HEK293T (cell line): ENCODE data around the gene WDR90.
"Not testable (repeated sequence)": the region's sequence is repeated elsewhere in the genome, so short reads cannot be mapped to it uniquely, and the experiment has no call there.

ENCODE experiments used
- ARNT ChIP-seq: fragments of 450-650 bp; IDR thresholded peaks from 2 replicates; pipeline ENCODE4 v1.6.1; 2017; ENCODE audit warnings: mild to moderate bottlenecking
- HDGF ChIP-seq: fragments of 450-650 bp; IDR thresholded peaks from 2 replicates; pipeline ENCODE4 v1.6.1; 2017; ENCODE audit warnings: antibody characterized with exemption, borderline replicate concordance
- SUZ12 ChIP-seq: fragments of 450-650 bp; IDR thresholded peaks from 2 replicates; pipeline ENCODE4 v1.6.1; 2016; ENCODE audit warnings: mild to moderate bottlenecking

GRCh38 chr16:712740-713250 is 63.6 kb downstream of the WDR90 start:
- TF ChIP-seq HDGF, ARNT, SUZ12: not testable (repeated sequence)
